ENCODE measurements around the gene LYSET.

- TF ChIP-seq POLR2A (IDR thresholded peaks at IDR 0.05) = no peak
- TF ChIP-seq, protein P1, sequence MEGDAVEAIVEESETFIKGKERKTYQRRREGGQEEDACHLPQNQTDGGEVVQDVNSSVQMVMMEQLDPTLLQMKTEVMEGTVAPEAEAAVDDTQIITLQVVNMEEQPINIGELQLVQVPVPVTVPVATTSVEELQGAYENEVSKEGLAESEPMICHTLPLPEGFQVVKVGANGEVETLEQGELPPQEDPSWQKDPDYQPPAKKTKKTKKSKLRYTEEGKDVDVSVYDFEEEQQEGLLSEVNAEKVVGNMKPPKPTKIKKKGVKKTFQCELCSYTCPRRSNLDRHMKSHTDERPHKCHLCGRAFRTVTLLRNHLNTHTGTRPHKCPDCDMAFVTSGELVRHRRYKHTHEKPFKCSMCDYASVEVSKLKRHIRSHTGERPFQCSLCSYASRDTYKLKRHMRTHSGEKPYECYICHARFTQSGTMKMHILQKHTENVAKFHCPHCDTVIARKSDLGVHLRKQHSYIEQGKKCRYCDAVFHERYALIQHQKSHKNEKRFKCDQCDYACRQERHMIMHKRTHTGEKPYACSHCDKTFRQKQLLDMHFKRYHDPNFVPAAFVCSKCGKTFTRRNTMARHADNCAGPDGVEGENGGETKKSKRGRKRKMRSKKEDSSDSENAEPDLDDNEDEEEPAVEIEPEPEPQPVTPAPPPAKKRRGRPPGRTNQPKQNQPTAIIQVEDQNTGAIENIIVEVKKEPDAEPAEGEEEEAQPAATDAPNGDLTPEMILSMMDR (IDR thresholded peaks at IDR 0.05) = no peak
Observed at GRCh38 chr14:93200553-93200952, 15.4 kb downstream of the LYSET start.

Data from thyroid gland (tissue), 4 donors.